Measurements from ENCODE around the gene CPM.

GRCh38 chr12:68893741-68894140 lies 39.2 kb downstream of the CPM start:
- no peak for TF ChIP-seq CTCF (IDR thresholded peaks at IDR 0.05)
- no peak for TF ChIP-seq POLR2A (IDR thresholded peaks at IDR 0.05)

Measured in lower leg skin (tissue), 3 donors.